ENCODE data around the gene IL22RA1.

DNA sequence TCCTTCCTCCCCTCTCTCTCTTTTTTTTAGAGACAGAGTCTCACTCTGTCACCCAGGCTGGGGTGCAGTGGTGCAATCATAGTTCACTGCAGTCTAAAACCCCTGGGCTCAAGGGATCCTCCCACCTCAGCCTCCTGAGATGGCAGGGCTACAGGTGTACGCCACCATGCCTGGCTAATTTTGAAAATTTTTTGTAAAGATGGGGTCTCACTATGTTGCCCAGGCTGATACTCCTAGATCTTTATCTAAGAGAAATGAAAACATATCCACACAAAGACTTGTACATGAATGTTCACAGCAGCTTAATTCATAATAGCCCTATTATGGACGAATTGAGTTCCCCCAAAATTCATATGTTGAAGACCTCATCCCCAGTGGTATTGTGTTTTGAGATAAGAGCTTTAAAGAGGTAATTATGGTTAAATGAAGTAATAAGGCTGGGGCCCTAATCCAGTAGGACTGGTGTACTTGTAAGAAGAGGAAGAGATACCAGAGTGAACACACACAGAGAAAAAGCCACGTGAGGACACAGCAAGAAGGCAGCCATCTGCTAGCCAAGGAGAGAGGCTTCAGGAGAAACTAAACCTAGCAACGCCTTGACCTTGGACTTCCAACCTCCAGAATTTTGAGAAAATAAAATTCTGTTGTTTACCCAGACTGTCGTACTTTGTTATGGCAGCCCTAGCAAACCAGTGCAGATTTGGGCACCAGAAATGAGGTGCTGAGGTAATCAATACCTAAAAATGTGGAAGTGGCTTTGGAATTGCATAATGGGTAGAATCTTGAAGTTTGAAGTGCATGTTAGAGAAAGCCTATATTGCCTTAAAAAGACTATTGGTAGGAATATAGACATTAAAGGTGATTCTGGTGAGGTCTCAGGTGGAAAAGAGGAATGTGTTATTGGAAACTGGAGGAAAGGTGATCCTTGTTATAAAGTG is 31.0 kb upstream of the IL22RA1 start:
- TF ChIP-seq EZH2phosphoT487 (IDR thresholded peaks at IDR 0.05; ENCODE audit: borderline replicate concordance, low read length) (no peak), EZH2 (IDR thresholded peaks at IDR 0.05; ENCODE audit: low read length, unreplicated experiment) (no peak)
- TF ChIP-seq, protein P1, sequence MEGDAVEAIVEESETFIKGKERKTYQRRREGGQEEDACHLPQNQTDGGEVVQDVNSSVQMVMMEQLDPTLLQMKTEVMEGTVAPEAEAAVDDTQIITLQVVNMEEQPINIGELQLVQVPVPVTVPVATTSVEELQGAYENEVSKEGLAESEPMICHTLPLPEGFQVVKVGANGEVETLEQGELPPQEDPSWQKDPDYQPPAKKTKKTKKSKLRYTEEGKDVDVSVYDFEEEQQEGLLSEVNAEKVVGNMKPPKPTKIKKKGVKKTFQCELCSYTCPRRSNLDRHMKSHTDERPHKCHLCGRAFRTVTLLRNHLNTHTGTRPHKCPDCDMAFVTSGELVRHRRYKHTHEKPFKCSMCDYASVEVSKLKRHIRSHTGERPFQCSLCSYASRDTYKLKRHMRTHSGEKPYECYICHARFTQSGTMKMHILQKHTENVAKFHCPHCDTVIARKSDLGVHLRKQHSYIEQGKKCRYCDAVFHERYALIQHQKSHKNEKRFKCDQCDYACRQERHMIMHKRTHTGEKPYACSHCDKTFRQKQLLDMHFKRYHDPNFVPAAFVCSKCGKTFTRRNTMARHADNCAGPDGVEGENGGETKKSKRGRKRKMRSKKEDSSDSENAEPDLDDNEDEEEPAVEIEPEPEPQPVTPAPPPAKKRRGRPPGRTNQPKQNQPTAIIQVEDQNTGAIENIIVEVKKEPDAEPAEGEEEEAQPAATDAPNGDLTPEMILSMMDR (conservative IDR thresholded peaks at IDR 0.05; ENCODE audit: low read depth, low read length) = no peak

All from PC-3 (cell line).